ENCODE results near the gene VWDE.

GRCh38 chr7:12297283-12298108 is 106.2 kb downstream of the VWDE start:
- TF ChIP-seq CTCF (IDR thresholded peaks at IDR 0.05) (no peak), EZH2 (IDR thresholded peaks at IDR 0.05; ENCODE audit: borderline replicate concordance, insufficient read depth, low read depth, low read length, poor library complexity, severe bottlenecking) (no peak)

Measured in B cell (primary cell).